RPMI7951 (cell line): ENCODE data around the gene RAB5A. TPM values are rescaled to one million over a fixed set of nuclear protein-coding genes. Genes with fewer than 3 reads are reported as not detected.
"Not testable (repeated sequence)": the region's sequence is repeated elsewhere in the genome, so short reads cannot be mapped to it uniquely, and the experiment has no call there.

ENCODE experiments used
- DNase-seq: peaks from one replicate; pipeline ENCODE4 v3.0.0-alpha.2; 2012; ENCODE audit warnings: low read depth
- total RNA-seq: library from RNA; depleted of rRNA; stranded (reverse); fragments of >200 nt; shearing (Covaris generic); gene quantifications from 2 replicates; pipeline ENCODE4 v1.2.3, GENCODE V29; 2014; rRNA removed

Gene RAB5A, protein sequence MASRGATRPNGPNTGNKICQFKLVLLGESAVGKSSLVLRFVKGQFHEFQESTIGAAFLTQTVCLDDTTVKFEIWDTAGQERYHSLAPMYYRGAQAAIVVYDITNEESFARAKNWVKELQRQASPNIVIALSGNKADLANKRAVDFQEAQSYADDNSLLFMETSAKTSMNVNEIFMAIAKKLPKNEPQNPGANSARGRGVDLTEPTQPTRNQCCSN
- 85.1 and 111 TPM in 2 replicates for total RNA-seq

DNA sequence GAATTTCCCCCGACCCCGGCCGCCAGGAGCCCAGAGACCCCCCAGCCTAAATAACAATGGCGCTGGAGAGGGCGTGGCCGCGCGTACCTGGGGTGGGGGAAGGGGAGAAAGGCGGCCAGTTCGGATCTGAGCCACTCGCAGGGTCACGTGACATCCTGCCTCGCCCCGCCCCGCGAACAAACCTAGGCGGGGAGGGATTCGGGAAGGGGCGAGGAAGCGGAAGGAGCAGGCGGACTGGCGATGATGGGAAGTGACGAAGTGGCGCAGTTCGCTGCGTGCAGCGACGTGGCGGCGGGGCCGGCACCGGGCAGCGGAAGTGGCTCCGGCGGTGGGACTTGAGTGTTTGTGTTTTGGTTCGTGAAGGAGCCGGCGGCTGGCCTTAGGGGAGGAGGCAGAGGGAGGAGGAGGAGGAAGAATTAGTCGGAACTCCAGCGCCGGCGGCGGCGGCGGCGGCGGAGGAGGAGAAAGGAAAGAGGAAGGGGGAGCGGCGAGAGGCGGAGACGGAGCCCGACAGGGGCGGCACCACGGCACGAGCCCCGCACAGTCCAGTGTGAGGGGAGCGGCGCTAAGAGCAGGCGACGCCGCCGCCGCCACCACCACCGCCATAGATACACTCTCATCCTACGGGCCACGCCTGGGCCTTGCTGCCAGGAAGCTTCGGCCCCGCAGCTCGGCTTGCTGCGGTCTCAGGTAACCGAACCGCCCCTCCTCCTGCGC, at the start of gene RAB5A:
TSS of gene RAB5A (plus strand) at position 266 of the 717 bp plus-strand sequence. CDS start 3,802 bp downstream, outside the sequence.
- peak; percentile 98 for DNase-seq

DNA sequence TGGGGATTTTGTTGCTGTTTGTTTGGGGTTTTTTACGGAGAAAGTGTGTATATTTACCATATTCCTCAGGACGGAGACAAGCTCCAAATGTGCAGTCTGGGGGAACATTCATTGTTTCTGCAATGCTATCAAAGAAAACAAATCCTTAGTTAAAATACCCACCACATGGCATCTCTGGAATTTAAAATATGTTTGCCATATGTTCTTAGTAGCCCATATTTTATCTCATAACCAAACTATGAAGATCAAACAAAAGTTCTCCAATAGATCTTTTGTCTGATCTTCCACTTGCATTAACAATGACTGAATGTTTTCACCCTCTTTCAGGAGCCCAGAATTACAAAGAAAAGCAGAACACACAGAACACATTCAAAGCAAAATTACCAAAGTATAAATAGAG, 48.2 kb upstream of the RAB5A start:
- DNase-seq: peak; percentile 13

DNA sequence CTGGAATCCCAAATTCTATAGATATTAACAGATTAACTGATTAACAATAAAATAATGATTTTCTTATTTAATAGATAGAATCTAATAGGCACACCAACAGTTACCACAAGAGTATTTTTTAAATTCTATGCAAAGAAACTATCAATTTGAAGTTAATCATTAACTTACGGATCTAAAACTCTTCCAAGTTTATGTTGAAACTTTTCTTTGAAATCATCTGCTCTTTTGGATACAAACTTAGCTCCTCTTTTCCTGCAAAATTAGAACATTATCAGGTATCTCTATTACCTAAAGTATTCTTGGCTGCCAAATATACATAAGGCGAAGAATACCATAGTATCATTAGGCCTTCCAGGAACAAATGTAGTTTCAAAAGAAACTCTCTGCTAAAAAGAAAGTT, 47.6 kb upstream of the RAB5A start:
- no peak for DNase-seq

DNA sequence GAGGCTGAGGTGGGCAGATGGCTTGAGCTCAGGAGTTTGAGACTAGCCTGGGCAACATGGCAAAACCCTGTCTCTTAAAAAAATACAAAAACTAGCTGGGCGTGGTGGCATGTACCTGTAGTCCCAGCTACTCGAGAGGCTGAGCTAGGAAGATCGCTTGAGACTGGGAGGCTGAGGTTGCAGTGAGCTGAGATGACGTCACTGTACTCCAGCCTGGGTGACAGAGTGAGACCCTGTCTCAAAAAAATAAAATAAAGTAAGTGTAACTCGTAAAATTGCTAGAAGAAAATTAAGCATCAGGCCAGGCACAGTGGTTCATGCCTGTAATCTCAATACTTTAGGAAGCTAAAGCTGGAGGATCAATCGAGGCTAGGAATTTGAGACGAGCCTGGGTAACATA, 47.1 kb upstream of the RAB5A start:
- DNase-seq: not testable (repeated sequence)

DNA sequence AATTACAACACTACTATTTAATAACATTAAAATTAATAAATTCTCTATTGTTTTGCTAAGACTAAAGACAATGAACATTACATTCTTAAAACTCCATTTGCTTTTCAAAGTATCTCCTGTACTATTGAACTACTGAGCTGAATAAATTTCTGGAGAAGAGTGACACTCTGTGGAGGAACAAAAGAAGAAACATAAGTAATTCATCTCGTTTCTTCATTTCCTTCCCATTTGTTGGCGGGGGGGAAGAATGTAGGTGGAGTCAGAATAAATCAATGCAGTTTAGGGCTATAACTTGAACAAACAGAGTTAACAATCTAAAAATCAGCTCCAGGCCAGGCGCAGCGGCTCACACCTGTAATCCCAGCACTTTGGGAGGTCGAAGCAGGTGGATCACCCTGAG, 45.6 kb upstream of the RAB5A start:
- peak; percentile 10 for DNase-seq

DNA sequence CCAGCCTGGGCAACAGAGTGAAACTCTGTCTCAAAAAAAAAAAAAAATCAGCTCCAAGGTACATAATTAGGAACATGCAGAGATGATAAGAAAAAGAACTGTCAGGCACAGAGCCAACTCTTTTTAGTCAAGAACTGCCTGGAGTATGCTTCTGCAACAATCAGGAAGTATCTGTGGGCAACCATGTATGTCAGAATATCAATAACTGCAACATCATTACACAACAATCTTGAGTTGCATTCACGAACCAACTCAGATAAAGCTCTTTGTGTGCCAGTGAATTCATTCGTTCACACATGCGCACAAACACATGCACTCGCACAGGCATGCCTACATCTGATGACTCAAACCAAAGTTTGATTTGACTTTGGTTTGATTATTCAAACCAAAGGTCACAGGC, 45.0 kb upstream of the RAB5A start:
- DNase-seq: no peak

DNA sequence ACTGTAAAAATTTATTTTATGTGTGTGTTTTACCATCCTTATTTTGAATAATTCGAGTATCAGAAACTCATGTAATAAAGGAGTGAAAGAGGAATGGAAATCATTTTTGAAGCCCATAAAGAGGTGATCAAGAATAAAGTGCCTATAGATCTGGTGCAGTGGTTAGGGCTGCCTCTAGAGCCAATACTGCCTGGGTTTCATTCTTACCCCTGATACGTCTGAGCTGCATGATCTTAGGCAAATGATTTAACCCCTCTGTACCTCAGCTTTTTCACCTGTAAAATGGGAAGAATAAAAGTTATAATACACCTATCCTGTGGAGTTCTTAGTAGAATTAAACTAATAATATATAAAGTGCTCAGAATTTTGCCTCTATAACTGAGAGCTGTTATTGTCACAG, 43.2 kb upstream of the RAB5A start:
- no peak for DNase-seq

DNA sequence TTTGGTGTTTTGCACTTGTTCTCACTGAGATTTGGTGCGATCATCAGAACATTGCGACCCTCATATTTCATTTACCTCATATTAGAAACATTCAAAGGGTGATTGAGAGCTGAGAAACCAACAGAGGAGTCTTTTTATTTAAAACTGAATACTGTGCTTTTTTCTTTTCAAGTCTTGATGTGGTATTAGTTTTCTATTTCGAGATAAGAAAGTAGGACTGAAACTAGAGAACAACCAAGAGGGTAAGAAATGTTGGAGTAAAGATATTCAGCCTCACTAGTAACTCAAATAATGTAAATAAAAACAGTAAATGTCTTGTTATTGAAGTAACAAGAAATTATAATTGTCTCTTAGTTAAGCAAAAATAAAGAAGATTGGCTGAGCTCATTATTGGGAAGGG, 39.4 kb upstream of the RAB5A start:
- no peak for DNase-seq

DNA sequence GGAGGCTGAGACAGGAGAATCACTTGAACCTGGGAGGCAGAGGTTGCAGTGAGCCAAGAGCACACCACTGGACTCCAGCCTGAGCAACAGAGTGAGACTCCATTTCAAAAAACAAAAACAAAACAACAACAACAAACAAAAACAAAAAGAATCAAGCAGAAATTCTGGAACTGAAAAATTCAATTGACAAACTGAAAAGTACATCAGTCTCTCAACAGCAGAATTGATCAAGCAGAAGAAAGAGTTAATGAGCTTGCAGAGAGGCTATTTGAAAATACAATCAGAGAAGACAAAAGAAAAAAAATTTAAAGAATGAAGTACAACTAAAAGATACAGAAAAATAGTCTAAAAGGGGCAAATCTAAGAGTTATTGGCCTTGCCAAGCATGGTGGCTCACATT, 35.4 kb upstream of the RAB5A start:
- no peak for DNase-seq

DNA sequence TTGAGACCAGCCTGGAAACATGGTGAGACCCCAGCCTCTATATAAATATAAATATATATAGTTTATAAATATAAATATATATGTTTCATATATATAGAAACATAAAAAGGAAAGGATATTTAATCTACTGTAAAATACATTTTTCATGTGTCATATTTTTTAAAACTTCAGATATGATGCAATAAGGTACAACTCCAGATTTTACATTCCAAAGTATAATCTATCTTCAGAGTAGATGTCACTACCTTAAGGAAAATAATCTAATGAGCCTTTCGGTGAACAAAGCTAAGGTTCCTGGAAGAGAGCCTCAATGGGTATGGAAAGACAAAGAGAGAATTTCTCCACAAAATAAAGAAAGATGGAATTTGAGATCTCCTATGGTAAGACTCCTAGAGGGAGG, 29.7 kb upstream of the RAB5A start:
- DNase-seq: no peak

DNA sequence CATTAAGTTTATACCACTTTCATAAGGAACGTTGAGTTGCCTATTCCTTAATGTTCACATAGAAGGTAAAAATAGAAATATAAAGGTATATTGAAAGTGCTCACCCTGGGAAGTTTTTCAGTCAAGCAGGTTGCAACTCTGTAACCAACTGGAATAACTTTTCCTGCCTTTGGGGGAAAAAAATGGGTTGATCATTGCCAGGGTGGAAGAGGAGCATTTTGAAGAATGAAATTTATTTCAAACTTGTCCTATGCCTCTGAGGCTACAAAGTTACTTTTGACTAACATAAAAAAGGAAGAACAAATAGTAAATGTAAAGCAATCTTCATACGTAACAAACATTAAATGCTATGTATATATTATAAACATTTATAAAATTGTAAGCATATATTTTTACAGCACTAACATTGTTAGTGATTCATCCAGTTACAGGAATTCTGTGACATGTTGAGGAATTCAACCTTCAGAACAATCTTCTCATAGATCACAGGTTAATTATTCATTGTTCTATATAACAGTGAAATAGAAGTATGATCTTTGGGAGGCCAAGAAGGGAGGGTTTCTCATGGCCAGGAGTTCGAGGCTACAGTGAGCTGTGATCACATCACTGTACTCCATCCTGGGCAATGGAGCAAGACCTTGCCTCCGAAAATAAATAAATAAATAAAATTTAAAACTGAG, 26.4 kb upstream of the RAB5A start:
- no peak for DNase-seq

DNA sequence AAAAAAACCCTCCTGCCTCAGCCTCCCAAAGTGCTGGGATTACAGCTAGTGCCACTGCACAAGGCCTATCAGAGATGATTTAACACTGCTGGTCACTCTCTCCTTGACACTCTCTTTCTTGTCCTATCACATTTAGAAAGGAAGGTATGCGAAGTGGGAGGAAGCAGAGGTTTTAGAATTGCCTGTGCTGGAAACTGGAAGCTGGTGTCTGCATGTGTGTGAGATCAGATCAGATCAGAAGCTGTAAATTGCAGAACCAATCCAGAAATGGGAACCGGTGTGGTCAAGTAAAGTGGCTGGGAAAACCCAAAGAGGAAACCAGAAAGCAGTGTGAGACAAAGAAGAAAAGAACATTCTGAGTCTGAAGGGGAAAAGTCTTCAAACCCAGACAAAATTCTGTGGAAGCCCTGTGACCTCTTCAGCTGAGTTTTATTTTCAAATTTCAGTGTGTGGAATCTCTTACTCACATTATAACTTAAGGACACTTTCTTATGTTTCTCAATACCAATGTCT, 15.7 kb upstream of the RAB5A start:
- no peak for DNase-seq

DNA sequence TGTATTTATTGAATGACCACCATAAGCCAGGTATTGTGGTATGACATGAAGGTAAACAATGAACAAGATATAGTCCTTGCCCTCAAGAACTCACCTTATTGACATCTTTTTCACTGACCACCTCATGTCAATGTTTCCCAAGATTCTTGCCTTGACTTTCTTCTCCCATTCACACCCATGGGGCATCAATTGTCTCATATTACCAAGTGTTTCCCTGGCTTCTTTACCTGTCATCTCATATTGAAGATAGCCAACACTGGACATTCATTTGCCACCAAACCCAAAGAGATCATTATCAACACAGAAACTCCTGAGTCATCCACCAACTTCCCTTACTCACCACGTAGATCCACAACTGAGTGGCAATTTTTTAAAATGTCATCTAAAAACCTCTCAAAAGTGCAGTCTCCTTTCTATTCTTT, 15.1 kb upstream of the RAB5A start:
- DNase-seq: peak; percentile 47

DNA sequence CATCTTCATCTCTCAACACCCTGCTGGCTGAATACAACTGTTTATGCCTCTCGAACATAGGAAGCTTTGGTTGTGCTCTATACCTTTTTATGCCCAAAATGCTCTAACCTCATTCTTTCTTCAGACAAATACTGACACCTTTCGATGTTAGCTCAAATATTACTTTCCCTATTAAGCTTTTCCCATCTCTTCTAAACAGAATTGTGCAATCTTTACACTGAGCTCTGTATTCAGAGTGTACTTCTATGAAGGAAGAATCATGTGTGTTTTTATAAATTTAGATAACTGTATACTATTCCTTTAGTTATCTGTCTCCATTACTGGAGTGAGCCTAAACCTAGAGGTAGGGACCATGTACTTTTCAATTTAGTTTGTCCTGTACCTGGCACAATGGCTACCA, 14.5 kb upstream of the RAB5A start:
- DNase-seq: no peak

DNA sequence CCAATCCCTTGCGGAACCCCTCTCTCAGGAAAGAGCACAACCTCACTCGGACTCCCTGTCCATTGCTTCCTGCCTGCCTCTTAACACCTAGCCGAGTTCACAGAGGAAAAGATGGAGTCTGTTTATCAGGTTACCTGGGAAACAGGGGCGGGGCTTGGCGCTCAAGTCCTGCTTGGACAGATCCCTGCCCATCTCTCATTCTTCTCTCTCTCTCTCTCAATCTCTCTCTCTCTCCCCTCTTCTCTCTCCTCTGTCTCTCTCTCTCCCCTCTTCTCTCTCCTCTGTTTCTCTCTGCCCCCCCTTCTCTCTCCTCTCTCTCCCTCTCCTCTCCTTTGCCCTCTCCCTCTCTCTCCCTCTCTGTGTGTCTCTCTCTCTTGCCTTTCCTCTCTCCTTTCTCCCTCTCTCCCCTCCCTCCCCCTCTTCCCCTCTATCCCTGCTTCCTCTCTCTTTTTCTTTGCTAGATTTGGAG, 12.8 kb upstream of the RAB5A start, which contains the start of gene EFHB:
TSS of gene EFHB (minus strand) at position 120 of the 469 bp plus-strand sequence. CDS start 199 bp downstream, outside the sequence.
- DNase-seq: peak; percentile 80

DNA sequence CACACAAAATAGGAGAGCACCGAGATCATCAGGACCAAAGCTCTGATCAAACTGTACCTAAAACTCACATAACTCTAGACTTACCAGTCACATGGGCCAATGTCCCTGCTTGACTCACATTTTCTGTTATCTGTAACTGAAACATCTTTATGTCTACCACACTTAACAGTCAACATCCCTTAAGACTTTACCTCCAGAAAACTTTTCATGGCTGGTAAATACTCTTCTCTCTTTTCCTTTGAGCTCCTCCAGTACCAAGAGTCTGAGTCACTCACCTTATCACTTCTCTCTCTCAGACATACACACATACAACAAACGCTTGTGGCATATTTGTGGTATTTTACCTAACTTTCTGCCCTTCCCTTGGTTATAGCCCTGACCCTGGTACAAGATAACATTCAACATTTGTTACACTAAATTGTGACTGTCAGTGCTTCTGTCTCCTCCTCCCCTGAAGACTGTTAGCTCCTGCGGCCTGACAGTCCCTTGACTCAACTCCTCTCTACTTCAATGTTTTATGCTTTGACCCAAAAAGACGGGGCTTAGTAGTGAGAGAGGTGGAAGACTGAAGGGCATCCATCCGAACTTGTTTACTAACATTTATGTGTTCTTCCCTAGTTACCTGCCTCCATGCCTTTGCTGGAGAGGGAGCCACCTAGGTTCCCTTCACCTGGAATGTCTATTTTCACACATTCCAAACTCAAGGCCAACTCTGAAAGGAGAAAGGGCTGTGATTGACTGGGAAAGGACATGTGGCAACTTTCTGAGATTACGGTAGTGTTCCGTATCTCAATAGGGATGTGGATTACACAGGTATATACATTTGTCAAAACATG, 9.2 kb upstream of the RAB5A start:
- DNase-seq: peak; percentile 10

DNA sequence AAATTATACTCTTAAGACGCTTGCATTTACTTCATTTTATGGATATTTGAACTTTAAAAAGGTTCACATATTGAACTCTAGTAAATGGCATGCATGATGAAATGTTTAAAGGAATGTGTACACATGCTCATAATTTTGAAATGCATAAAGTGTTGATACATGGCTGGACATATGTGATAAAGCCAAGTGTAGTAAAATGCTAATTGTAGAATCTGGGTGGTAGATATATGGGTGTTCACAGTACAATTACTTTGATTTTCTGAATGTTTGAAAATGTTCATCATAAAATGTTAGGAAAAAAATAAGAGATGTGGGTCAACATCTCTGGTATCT, 8.6 kb upstream of the RAB5A start:
- DNase-seq: no peak

DNA sequence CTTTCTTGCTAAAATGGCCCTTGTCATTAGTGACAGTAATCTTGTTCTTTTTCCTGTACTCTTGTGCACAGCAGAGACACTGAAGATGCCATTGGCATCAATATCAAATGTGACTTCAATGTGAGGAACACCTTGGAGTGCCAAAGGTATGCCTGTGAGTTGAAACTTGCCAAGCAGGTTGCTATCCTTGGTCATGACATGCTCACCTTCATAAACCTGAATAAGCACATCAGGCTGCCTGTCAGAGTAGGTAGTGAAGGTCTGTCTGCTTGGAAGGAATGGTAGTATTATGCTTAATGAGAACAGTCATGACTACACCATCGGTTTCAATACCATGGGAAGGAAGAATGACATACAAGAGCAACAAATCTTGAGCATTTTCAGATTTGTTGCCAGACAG, 6.3 kb upstream of the RAB5A start:
- no peak for DNase-seq

DNA sequence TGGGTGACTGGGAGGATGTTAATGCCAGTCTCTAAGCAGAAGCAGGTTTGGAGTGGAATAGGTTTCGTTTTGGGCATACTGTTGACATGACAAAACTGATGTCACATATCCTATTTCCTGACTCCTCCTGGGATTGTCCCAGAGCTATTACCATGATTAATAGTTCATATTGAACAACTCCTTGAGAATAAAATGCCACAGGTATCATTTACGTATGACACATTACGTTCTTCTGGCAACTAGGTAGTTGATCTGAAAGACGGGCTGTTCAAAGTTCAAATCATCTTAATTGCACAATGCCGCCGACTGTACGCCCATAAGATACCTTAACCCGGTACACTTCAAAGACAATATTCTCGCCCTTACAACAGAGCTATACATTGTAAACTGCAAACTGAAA, 1.4 kb upstream of the RAB5A start:
- DNase-seq: peak; percentile 36

DNA sequence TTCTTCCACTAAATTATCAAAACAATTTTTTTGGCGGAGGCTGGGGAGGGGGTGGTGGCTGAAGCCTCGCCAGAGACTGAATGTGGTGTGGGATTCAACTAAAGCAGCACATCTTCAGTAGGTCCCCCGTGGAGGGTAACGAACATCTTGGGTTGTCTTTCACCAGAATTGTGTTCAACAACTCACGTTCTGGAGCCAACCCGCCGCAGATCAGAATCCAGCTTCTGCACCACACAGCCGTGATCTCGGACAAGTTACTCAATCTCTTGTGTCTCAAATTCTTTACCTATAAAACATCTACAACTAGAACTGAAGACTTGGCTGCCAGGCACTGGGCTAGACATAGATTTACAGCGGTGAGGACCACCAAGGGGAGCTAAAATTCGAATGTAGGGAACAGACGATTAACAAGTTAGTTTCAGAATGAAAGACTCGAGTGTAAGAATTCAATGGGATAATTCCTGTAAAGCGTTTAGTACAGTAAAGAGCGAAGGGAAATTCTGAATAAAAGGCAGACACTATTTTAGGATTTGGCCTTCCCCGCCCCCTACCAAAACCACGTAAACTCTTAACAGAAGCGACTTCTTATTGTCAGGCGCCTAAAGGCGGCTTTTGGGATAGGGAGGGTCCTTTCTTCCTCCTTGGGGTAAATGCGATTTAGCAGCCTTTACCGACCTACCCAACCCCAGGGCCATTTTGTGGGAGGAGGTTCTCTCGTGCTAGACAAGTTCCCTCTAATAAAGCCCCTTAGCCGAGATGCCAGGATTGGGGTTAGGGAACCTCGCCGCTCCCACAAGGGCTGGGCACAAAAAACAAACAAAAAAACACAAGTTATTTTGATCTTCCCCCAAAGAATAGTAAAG, 697 bp upstream of the RAB5A start:
- DNase-seq: peak; percentile 15
